IMR-90 (cell line): ENCODE data around the gene IP6K3. TPM values are rescaled to one million over a fixed set of nuclear protein-coding genes. Genes with fewer than 3 reads are reported as not detected.

ENCODE experiments used
- ATAC-seq: fragments of 200-7000 bp; cut with Tn5 transposase; 2 replicates; pipeline ENCODE4 v1.9.1; 2020; ENCODE audit warnings: low read depth, mild to moderate bottlenecking, moderate library complexity
- BruUV-seq: library from RNA; stranded (reverse); fragments of 400-500 nt; replicated peaks from 2 replicates; lab custom pipeline; 2021; lab: Mats Ljungman, UMichigan
- CTCF ChIA-PET: fragments of 300-600 bp; formaldehyde crosslinking; extraction: SDS; loops from one replicate; lab custom pipeline; 2021; ENCODE audit warnings: antibody characterized with exemption; lab: Yijun Ruan, JAX
- POLR2A ChIA-PET: fragments of 300-600 bp; sonication (Branson Sonifier 250); formaldehyde crosslinking; loops from one replicate; lab custom pipeline; 2022; ENCODE audit warnings: antibody characterized with exemption; ENCODE audit not compliant: unreplicated experiment; lab: Charles Lee
- DNase-seq: peaks from one replicate; pipeline ENCODE4 v3.0.0; 2013
- H2AFZ ChIP-seq: replicated peaks from 2 replicates; pipeline ENCODE3; 2013; ENCODE audit warnings: low read length, mild to moderate bottlenecking; ENCODE audit not compliant: poor library complexity
- H2AK5ac ChIP-seq: 2 replicates; pipeline ENCODE4 v1.6.1; 2013; ENCODE audit warnings: low read depth, low read length, inconsistent platforms
- H2AK9ac ChIP-seq: replicated peaks from 2 replicates; pipeline ENCODE3; 2013; ENCODE audit warnings: mild to moderate bottlenecking, low read depth, low read length, moderate library complexity; ENCODE audit not compliant: poor library complexity
- H2BK120ac ChIP-seq: 2 replicates; pipeline ENCODE4 v1.6.1; 2013; ENCODE audit warnings: low read depth, low read length, inconsistent platforms
- H2BK15ac ChIP-seq: 3 replicates; pipeline ENCODE4 v1.6.1; 2013; ENCODE audit warnings: low read depth, low read length, inconsistent platforms
- H2BK20ac ChIP-seq: 2 replicates; pipeline ENCODE4 v1.6.1; 2013; ENCODE audit warnings: low read depth, mild to moderate bottlenecking, inconsistent platforms, low read length, moderate library complexity
- H2BK5ac ChIP-seq: 2 replicates; pipeline ENCODE4 v1.6.1; 2013; ENCODE audit warnings: mild to moderate bottlenecking, low read depth, low read length, inconsistent platforms; ENCODE audit not compliant: poor library complexity, severe bottlenecking
- H3K14ac ChIP-seq: replicated peaks from 2 replicates; pipeline ENCODE4 v1.6.1; 2013; ENCODE audit warnings: low read depth, low read length, inconsistent platforms
- H3K18ac ChIP-seq: 2 replicates; pipeline ENCODE4 v1.6.1; 2013; ENCODE audit warnings: low read depth, low read length, control low read depth
- H3K23ac ChIP-seq: 2 replicates; pipeline ENCODE4 v1.6.1; 2013; ENCODE audit warnings: low read depth, low read length, inconsistent platforms
- H3K27ac ChIP-seq: 2 replicates; pipeline ENCODE4 v1.5.1; 2013; ENCODE audit warnings: mild to moderate bottlenecking, control low read depth, low read length; ENCODE audit not compliant: insufficient read depth
- H3K27me3 ChIP-seq: 2 replicates; pipeline ENCODE4 v1.6.1; 2013; ENCODE audit warnings: low read length; ENCODE audit not compliant: control insufficient read depth, insufficient read depth
- H3K36me3 ChIP-seq: 2 replicates; pipeline ENCODE4 v1.6.1; 2013; ENCODE audit warnings: low read length, mixed read lengths; ENCODE audit not compliant: control insufficient read depth, insufficient read depth
- H3K4ac ChIP-seq: 2 replicates; pipeline ENCODE4 v1.6.1; 2013; ENCODE audit warnings: low read depth, low read length, inconsistent platforms
- H3K4me1 ChIP-seq: 2 replicates; pipeline ENCODE4 v1.6.1; 2013; ENCODE audit warnings: low read length, mixed read lengths; ENCODE audit not compliant: control insufficient read depth, insufficient read depth
- H3K4me2 ChIP-seq: 2 replicates; pipeline ENCODE4 v1.6.1; 2013; ENCODE audit warnings: low read depth, mild to moderate bottlenecking, control low read depth, low read length, moderate library complexity
- H3K4me3 ChIP-seq: 2 replicates; pipeline ENCODE4 v1.5.1; 2013; ENCODE audit warnings: low read depth, mild to moderate bottlenecking, control low read depth, low read length, moderate library complexity; ENCODE audit not compliant: insufficient read depth
- H3K56ac ChIP-seq: 2 replicates; pipeline ENCODE4 v1.6.1; 2013; ENCODE audit warnings: low read length, inconsistent platforms; ENCODE audit not compliant: insufficient read depth; ENCODE audit errors: extremely low read depth
- H3K79me1 ChIP-seq, 2 experiments: 2 replicates each; pipeline ENCODE4 v1.6.1; 2013; ENCODE audit warnings: low read length in 2 of 2, inconsistent platforms in 1 of 2, low read depth in 1 of 2
- H3K9ac ChIP-seq: 2 replicates; pipeline ENCODE4 v1.6.1; 2013; ENCODE audit warnings: low read depth, low read length, control low read depth
- H3K9me1 ChIP-seq: 2 replicates; pipeline ENCODE4 v1.6.1; 2013; ENCODE audit warnings: low read length, inconsistent platforms; ENCODE audit not compliant: insufficient read depth
- H3K9me3 ChIP-seq: 2 replicates; pipeline ENCODE4 v1.6.1; 2013; ENCODE audit warnings: low read length; ENCODE audit not compliant: control insufficient read depth, insufficient read depth
- H4K20me1 ChIP-seq: 2 replicates; pipeline ENCODE4 v1.6.1; 2013; ENCODE audit warnings: low read length, inconsistent platforms; ENCODE audit not compliant: insufficient read depth
- H4K5ac ChIP-seq: 2 replicates; pipeline ENCODE4 v1.6.1; 2013; ENCODE audit warnings: mild to moderate bottlenecking, low read depth, low read length, control low read depth
- H4K8ac ChIP-seq, 2 experiments: 2 replicates each; pipeline ENCODE4 v1.6.1; 2013; ENCODE audit warnings: low read depth in 2 of 2, low read length in 2 of 2, control low read depth in 1 of 2, inconsistent platforms in 1 of 2
- H4K91ac ChIP-seq: 2 replicates; pipeline ENCODE4 v1.6.1; 2013; ENCODE audit warnings: low read depth, low read length, inconsistent platforms; ENCODE audit not compliant: insufficient read depth
- USF2 ChIP-seq: fragments of 150-350 bp; IDR thresholded peaks from 2 replicates; pipeline ENCODE4 v1.6.1; 2017; ENCODE audit warnings: mild to moderate bottlenecking, antibody characterized with exemption, low read length, low read depth
- WGBS, 2 experiments: methylation state at CpG; one replicate each; pipeline versions ENCODE4 v1.1.5 to v1.1.7; 2013; ENCODE audit warnings: missing lambda C conversion rate in 2 of 2; ENCODE audit not compliant: insufficient read length in 1 of 2; ENCODE audit errors: extremely low coverage in 2 of 2; 5-methylcytosine and 5-hydroxymethylcytosine counted together
- dilution Hi-C: fragments of 300-500 bp; cut with HindIII; formaldehyde crosslinking; loops from one replicate; pipeline ENCODE4 v1.14.3; 2018; ENCODE audit warnings: low sequenced_read_pairs; ENCODE audit not compliant: unreplicated experiment
- in situ Hi-C: fragments of 300-500 bp; cut with MboI; formaldehyde crosslinking; loops from 3 replicates; pipeline ENCODE4 v1.14.3; 2019; ENCODE audit warnings: low sequenced_read_pairs, inconsistent platforms, mixed read lengths
- intact Hi-C: fragments of 100-400 bp; cut with micrococcal nuclease; formaldehyde crosslinking; loops from 2 replicates; pipeline ENCODE4 v1.10.0; 2022
- polyA plus RNA-seq, 3 experiments: library from polyadenylated mRNA; depleted of rRNA; stranded (reverse); fragments of >200 nt; gene quantifications; 2 replicates each; pipeline ENCODE4 v1.2.3, GENCODE V29; 2012; ENCODE audit warnings: low replicate concordance in 1 of 3
- total RNA-seq: library from RNA; depleted of rRNA; stranded (reverse); fragments of >200 nt; gene quantifications from 2 replicates; pipeline ENCODE4 v1.2.3, GENCODE V29; 2012

IP6K3 gene
- total and polyA plus RNA-seq, 2 of the 4 experiments (the other 2 are of a cell fraction), result 0.18 to 0.51 TPM

GRCh38 chr6:33695451-33695887 lies 51.2 kb downstream of the IP6K3 start:
- H3K9me1 ChIP-seq, result peaks cover 21% of the 10 kb centered on the region
- H3K27me3 ChIP-seq, result no peaks in the 10 kb centered on the region
- ChIA-PET CTCF (interaction anchor here (1.0 kb wide), 1 partner anchor 16 kb away, joined by 3 read pairs; the partner anchor contains the start of gene UQCC2), POLR2A (no interaction called here)
- H2BK120ac ChIP-seq, result no peak overlapping the region
- no peak overlapping the region for H4K91ac ChIP-seq
- no peak overlapping the region for H3K4me3 ChIP-seq
- H3K56ac ChIP-seq, result no peak overlapping the region
- in situ Hi-C loops, result no loop called here
- H2BK15ac ChIP-seq, result no peak overlapping the region; the same call in 2 of the 3 replicates
- H3K4me2 ChIP-seq, result no peak overlapping the region
- H3K27ac ChIP-seq, result no peak overlapping the region
- peaks cover 18% of the 10 kb centered on the region for H3K36me3 ChIP-seq
- dilution Hi-C loops, result no loop called here
- BruUV-seq, result no TSS peak
- H3K9me3 ChIP-seq, result no peaks in the 10 kb centered on the region
- H3K79me1 ChIP-seq, result peaks cover 0 to 31% of the 10 kb centered on the region in 2 experiments; a peak in 2 of 4 replicates
- no peak overlapping the region for H2BK5ac ChIP-seq
- H3K4ac ChIP-seq, result peak overlapping the region; percentile 66
- 86% methylated on average over 7 of the region's 16 CpGs; no CpG with 5 or more reads in 1 of the 2 experiments for WGBS, 2 experiments
- H4K20me1 ChIP-seq, result peaks cover 8% of the 10 kb centered on the region; the same call in 1 of the 2 replicates
- H2AK9ac ChIP-seq, result peak overlapping the region; percentile 90
- H3K23ac ChIP-seq, result no peak overlapping the region
- H2AFZ ChIP-seq, result no peak overlapping the region
- ATAC-seq (no peak), DNase-seq (no peak)
- no peak overlapping the region for H2BK20ac ChIP-seq
- peak overlapping the region; percentile 82; the same call in 1 of the 2 replicates for H3K14ac ChIP-seq
- H3K18ac ChIP-seq, result no peak overlapping the region
- H3K4me1 ChIP-seq, result peaks cover 20% of the 10 kb centered on the region
- H4K8ac ChIP-seq, result peak overlapping the region in 1 of 2 experiments; percentile 7; a peak in 1 of 4 replicates
- H3K9ac ChIP-seq, result no peak overlapping the region
- TF ChIP-seq USF2, result no peak
- H4K5ac ChIP-seq, result no peak overlapping the region
- peak overlapping the region; percentile 2; the same call in 1 of the 2 replicates for H2AK5ac ChIP-seq
- intact Hi-C loops, result no loop called here
